Middle frontal gyrus (tissue), 1 donor: ENCODE data around the gene PARP9.
A peak's percentile ranks its signal among the peaks of the same experiment; 100 is the strongest.
"Not testable (repeated sequence)": the region's sequence is repeated elsewhere in the genome, so short reads cannot be mapped to it uniquely, and the experiment has no call there.

ENCODE experiments used
- DNase-seq: peaks from one replicate; pipeline ENCODE4 v3.0.0-alpha.2; 2015; ENCODE audit warnings: low spot score; ENCODE audit errors: extremely low spot score

PARP9 gene

GRCh38 chr3:122520861-122521260 is 43.2 kb downstream of the PARP9 start:
- DNase-seq = no peak

GRCh38 chr3:122519693-122520092 is 44.4 kb downstream of the PARP9 start:
- DNase-seq = no peak

GRCh38 chr3:122516846-122517360 is 47.2 kb downstream of the PARP9 start:
- no peak for DNase-seq

- no peak for DNase-seq
Measured at GRCh38 chr3:122515870-122516269, 48.2 kb downstream of the PARP9 start.

GRCh38 chr3:122515020-122515468 is 49.1 kb downstream of the PARP9 start:
- DNase-seq = no peak

- DNase-seq = peak; percentile 87
Measured at GRCh38 chr3:122514123-122515019, 49.7 kb downstream of the PARP9 start, which contains the start of gene KPNA1. KPNA1 (minus strand) TSS chr3:122514939; CDS start chr3:122496565, 18,374 bp downstream.

GRCh38 chr3:122513386-122514122 is 50.5 kb downstream of the PARP9 start:
- no peak for DNase-seq

GRCh38 chr3:122512284-122512683 is 51.8 kb downstream of the PARP9 start:
- no peak for DNase-seq

- no peak for DNase-seq
Measured at GRCh38 chr3:122510878-122511535, 53.1 kb downstream of the PARP9 start.

GRCh38 chr3:122508944-122509343 is 55.2 kb downstream of the PARP9 start:
- not testable (repeated sequence) for DNase-seq

- no peak for DNase-seq
Measured at GRCh38 chr3:122508135-122508914, 55.8 kb downstream of the PARP9 start.

GRCh38 chr3:122506450-122506849 is 57.6 kb downstream of the PARP9 start:
- no peak for DNase-seq

GRCh38 chr3:122505676-122506075 is 58.4 kb downstream of the PARP9 start:
- no peak for DNase-seq

GRCh38 chr3:122502941-122503340 is 61.2 kb downstream of the PARP9 start:
- no peak for DNase-seq

GRCh38 chr3:122502139-122502538 is 62.0 kb downstream of the PARP9 start:
- DNase-seq = no peak

GRCh38 chr3:122500964-122501363 is 63.1 kb downstream of the PARP9 start:
- DNase-seq = not testable (repeated sequence)

GRCh38 chr3:122498152-122498551 is 65.9 kb downstream of the PARP9 start:
- no peak for DNase-seq

- no peak for DNase-seq
Measured at GRCh38 chr3:122497425-122497824, 66.7 kb downstream of the PARP9 start.

- DNase-seq = no peak
Measured at GRCh38 chr3:122496508-122496907, 67.6 kb downstream of the PARP9 start.

- DNase-seq = no peak
Measured at GRCh38 chr3:122493296-122493695, 70.8 kb downstream of the PARP9 start.
